GM21360 (cell line): ENCODE measurements around the gene KPRP.

Experiments
- ATAC-seq: cut with Tn5 transposase; IDR thresholded peaks from one replicate; pipeline ENCODE4 v1.9.1; 2021; ENCODE audit warnings: mild to moderate bottlenecking, moderate library complexity; ENCODE audit not compliant: unreplicated experiment

The KPRP gene

GRCh38 chr1:152770411-152770810, 12.6 kb downstream of the KPRP start:
- ATAC-seq: no peak

GRCh38 chr1:152774875-152775274, 17.1 kb downstream of the KPRP start, which contains the start of gene LCE1F:
TSS of gene LCE1F (plus strand) at chr1:152775140. CDS start at chr1:152776372, 1,232 bp downstream.
- ATAC-seq: no peak

GRCh38 chr1:152776361-152776760, 18.5 kb downstream of the KPRP start:
- no peak for ATAC-seq

GRCh38 chr1:152777510-152778137, 19.8 kb downstream of the KPRP start:
- ATAC-seq: no peak

GRCh38 chr1:152783095-152783494, 25.3 kb downstream of the KPRP start:
- no peak for ATAC-seq

- ATAC-seq: no peak
These were observed 28.3 kb downstream of the KPRP start, which contains the start of gene LCE1E for GRCh38 chr1:152786077-152786476. TSS of gene LCE1E (plus strand) at chr1:152786257. CDS start at chr1:152787300, 1,043 bp downstream.

GRCh38 chr1:152795686-152796085, 37.9 kb downstream of the KPRP start:
- no peak for ATAC-seq

- ATAC-seq: no peak
These were observed 38.6 kb downstream of the KPRP start, which contains the start of gene LCE1D for GRCh38 chr1:152796421-152796820. TSS of gene LCE1D (plus strand) at chr1:152796721. CDS start at chr1:152797795, 1,074 bp downstream.

GRCh38 chr1:152801333-152801732, 43.5 kb downstream of the KPRP start:
- ATAC-seq: no peak

GRCh38 chr1:152806576-152806975, 48.8 kb downstream of the KPRP start, which contains the start of gene LCE1C:
TSS of gene LCE1C (minus strand) at chr1:152806651. CDS start at chr1:152805478, 1,173 bp downstream.
- ATAC-seq: no peak

- ATAC-seq: no peak
These were observed 53.2 kb downstream of the KPRP start for GRCh38 chr1:152811050-152811449.
